ENCODE data around the gene EEF2K. TPM values are rescaled to one million over a fixed set of nuclear protein-coding genes. Genes with fewer than 3 reads are reported as not detected.

The EEF2K gene
- 10 to 100 TPM in 1 of 2 donors, 1 to 10 TPM in 1; 9.8 to 15.8 TPM for total RNA-seq
- 6.8 TPM for polyA plus RNA-seq (2013, experiment 1 of 2)
- polyA plus RNA-seq (2013, experiment 2 of 2), result 7.8 TPM
- long read RNA-seq, experiment 1, partial matches to known transcripts, result 0 of 2 reads
- long read RNA-seq, experiment 1, other reads (novel, unspliced or antisense), result 2 of 2 reads
- long read RNA-seq, experiment 2, full-length matches to known transcripts, result 7 of 11 reads
- long read RNA-seq, experiment 2, partial matches to known transcripts, result 2 of 11 reads
- long read RNA-seq, experiment 2, other reads (novel, unspliced or antisense), result 2 of 11 reads
- long read RNA-seq, experiment 3, full-length matches to known transcripts, result 5 of 13 reads
- long read RNA-seq, experiment 3, partial matches to known transcripts, result 3 of 13 reads
- long read RNA-seq, experiment 3, other reads (novel, unspliced or antisense), result 5 of 13 reads
- long read RNA-seq, experiment 4, result 0 reads

GRCh38 chr16:22206013-22206841, at the start of gene EEF2K:
TSS of gene EEF2K (plus strand) at chr16:22206278. CDS start at chr16:22225730, 19,452 bp downstream.
- H3K9ac ChIP-seq (ENCODE audit: extremely low read depth, low read length, poor library complexity, severe bottlenecking), result peak within 1 kb of the TSS; percentile 41
- TF ChIP-seq CTCF (conservative IDR thresholded peaks at IDR 0.05), result peak; percentile 92
- H3K4me3 ChIP-seq (ENCODE audit: low read length), result peak within 1 kb of the TSS; percentile 92
- Mint-ChIP-seq H3K4me1 (no peaks in the 10 kb centered on the region), H3K36me3 (ENCODE audit: low read depth) (no peaks in the 10 kb centered on the region), H3K27ac (peak within 1 kb of the TSS; percentile 61), H3K27me3 (ENCODE audit: insufficient read depth) (peaks cover 12% of the 10 kb centered on the region), H3K9me3 (peaks cover 8% of the 10 kb centered on the region), H3K4me3 (peak within 1 kb of the TSS; percentile 77)
- no peaks in the 10 kb centered on the region for H3K9me3 ChIP-seq (ENCODE audit: control insufficient read depth, low read length)
- peaks cover 6% of the 10 kb centered on the region for H3K27me3 ChIP-seq (ENCODE audit: control insufficient read depth, insufficient read depth, low read length, poor library complexity, severe bottlenecking)
- peak; percentile 97 for DNase-seq
- H3K4me1 ChIP-seq (ENCODE audit: control insufficient read depth, insufficient read depth, low read length), result no peaks in the 10 kb centered on the region
- no peaks in the 10 kb centered on the region for H3K36me3 ChIP-seq (ENCODE audit: control insufficient read depth, insufficient read depth, low read length)
- 0% methylated on average over 12 to 74 of the region's 74 CpGs for WGBS, 2 experiments (ENCODE audit: insufficient coverage in 1 of 2, insufficient read length in 1 of 2)
- peak within 1 kb of the TSS; percentile 17 for H3K27ac ChIP-seq (ENCODE audit: low read depth, low read length)

GRCh38 chr16:22161401-22161800, 44.7 kb upstream of the EEF2K start:
- Histone ChIP-seq H3K4me3 (ENCODE audit: low read length) (no peak overlapping the region), H3K4me1 (ENCODE audit: control insufficient read depth, insufficient read depth, low read length) (no peaks in the 10 kb centered on the region), H3K36me3 (ENCODE audit: control insufficient read depth, insufficient read depth, low read length) (no peaks in the 10 kb centered on the region), H3K9ac (ENCODE audit: extremely low read depth, low read length, poor library complexity, severe bottlenecking) (no peak overlapping the region), H3K27me3 (ENCODE audit: control insufficient read depth, insufficient read depth, low read length, poor library complexity, severe bottlenecking) (peaks cover 47% of the 10 kb centered on the region), H3K9me3 (ENCODE audit: control insufficient read depth, low read length) (no peaks in the 10 kb centered on the region), H3K27ac (ENCODE audit: low read depth, low read length) (no peak overlapping the region)
- Mint-ChIP-seq H3K4me1 (no peaks in the 10 kb centered on the region), H3K36me3 (ENCODE audit: low read depth) (no peaks in the 10 kb centered on the region), H3K4me3 (no peak overlapping the region), H3K27me3 (ENCODE audit: insufficient read depth) (peaks cover 64% of the 10 kb centered on the region), H3K27ac (no peak overlapping the region), H3K9me3 (no peaks in the 10 kb centered on the region)
- DNase-seq, result no peak
- no peak for TF ChIP-seq CTCF (conservative IDR thresholded peaks at IDR 0.05)

- DNase-seq, result peak; percentile 91
- no peaks in the 10 kb centered on the region for H3K36me3 Mint-ChIP-seq (ENCODE audit: low read depth)
- no peaks in the 10 kb centered on the region for H3K4me1 ChIP-seq (ENCODE audit: control insufficient read depth, insufficient read depth, low read length)
- no peak within 1 kb of the TSS for H3K27ac Mint-ChIP-seq
- TF ChIP-seq CTCF (conservative IDR thresholded peaks at IDR 0.05), result no peak
- no peaks in the 10 kb centered on the region for H3K4me1 Mint-ChIP-seq
- H3K27me3 ChIP-seq (ENCODE audit: control insufficient read depth, insufficient read depth, low read length, poor library complexity, severe bottlenecking), result peaks cover 47% of the 10 kb centered on the region
- peak within 1 kb of the TSS; percentile 40 for H3K4me3 Mint-ChIP-seq
- peaks cover 2% of the 10 kb centered on the region for H3K9me3 Mint-ChIP-seq
- H3K4me3 ChIP-seq (ENCODE audit: low read length), result peak within 1 kb of the TSS; percentile 60
- WGBS, 2 experiments (ENCODE audit: insufficient coverage in 1 of 2, insufficient read length in 1 of 2), result 3 to 22% methylated on average over 13 to 39 of the region's 40 CpGs
- peaks cover 64% of the 10 kb centered on the region for H3K27me3 Mint-ChIP-seq (ENCODE audit: insufficient read depth)
- H3K27ac ChIP-seq (ENCODE audit: low read depth, low read length), result no peak within 1 kb of the TSS
- no peak within 1 kb of the TSS for H3K9ac ChIP-seq (ENCODE audit: extremely low read depth, low read length, poor library complexity, severe bottlenecking)
- no peaks in the 10 kb centered on the region for H3K9me3 ChIP-seq (ENCODE audit: control insufficient read depth, low read length)
- no peaks in the 10 kb centered on the region for H3K36me3 ChIP-seq (ENCODE audit: control insufficient read depth, insufficient read depth, low read length)
These were observed 44.0 kb upstream of the EEF2K start, which contains the start of gene SDR42E2 for GRCh38 chr16:22161999-22162655. TSS of gene SDR42E2 (plus strand) at chr16:22162506. CDS start at chr16:22165583, 3,077 bp downstream.

All from endodermal cell (in vitro differentiated cells).